Cardiac fibroblast (primary cell): ENCODE measurements around the gene ANXA8.
"Not testable (repeated sequence)": the region's sequence is repeated elsewhere in the genome, so short reads cannot be mapped to it uniquely, and the experiment has no call there.

ENCODE experiments used
- DNase-seq, 2 donors: peaks; one replicate each; pipeline versions ENCODE4 v3.0.0 to v3.0.0-alpha.2; 2010; ENCODE audit warnings: low read depth in 2 of 2
- H3K4me3 ChIP-seq, 2 donors: replicated peaks in 1 of 2; 1 replicate in 1 of 2; 2 replicates in 1 of 2; pipeline ENCODE4 v1.5.1; 2011; ENCODE audit warnings: low read depth in 2 of 2, low read length in 2 of 2, mild to moderate bottlenecking in 2 of 2, moderate library complexity in 1 of 2

ANXA8 gene, protein sequence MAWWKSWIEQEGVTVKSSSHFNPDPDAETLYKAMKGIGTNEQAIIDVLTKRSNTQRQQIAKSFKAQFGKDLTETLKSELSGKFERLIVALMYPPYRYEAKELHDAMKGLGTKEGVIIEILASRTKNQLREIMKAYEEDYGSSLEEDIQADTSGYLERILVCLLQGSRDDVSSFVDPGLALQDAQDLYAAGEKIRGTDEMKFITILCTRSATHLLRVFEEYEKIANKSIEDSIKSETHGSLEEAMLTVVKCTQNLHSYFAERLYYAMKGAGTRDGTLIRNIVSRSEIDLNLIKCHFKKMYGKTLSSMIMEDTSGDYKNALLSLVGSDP

DNA sequence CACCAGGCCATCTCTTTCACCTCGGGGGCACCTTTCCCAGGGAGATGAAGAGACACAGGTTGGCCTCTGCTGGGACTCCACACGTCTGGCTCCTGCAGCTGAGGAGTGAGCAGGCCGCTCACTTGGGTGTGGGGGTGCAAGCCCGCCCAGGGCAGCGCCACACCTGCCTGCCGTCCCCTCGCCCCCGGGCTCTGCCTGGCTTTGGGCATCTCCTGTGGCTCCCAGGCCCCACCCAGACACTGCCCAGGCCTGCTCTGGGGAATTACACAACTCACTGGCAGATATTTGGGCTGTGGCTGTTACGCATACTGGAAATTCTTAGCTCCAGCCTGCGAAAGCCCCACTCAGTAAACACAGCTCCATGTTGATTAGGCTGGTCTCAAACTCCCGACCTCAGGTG is at the start of gene ANXA8:
Gene ANXA8, minus strand, starts transcription at position 193 of the 400 bp plus-strand sequence. Its CDS starts 182 bp downstream, at position 11.
- H3K4me3 ChIP-seq, DNase-seq: not testable (repeated sequence)

DNA sequence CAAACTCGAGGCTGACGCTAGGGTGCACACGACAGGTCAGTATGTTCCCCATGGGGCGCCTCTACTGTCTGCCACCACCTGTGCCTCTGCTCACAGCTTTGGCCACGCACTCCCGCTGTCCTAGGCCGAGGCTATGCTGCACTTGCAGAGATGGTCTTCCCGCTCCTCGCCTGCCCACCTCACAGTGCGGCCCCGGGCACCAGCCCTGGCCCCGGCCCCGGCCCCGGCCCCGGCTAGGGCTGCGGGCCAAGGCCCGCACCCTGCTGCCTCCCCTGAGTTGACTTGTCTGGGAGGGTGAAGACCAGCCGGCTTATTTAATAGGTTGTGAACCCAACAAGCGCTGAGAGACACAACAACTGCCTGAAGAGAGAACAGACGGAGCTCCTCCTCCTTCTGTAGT is 39.6 kb upstream of the ANXA8 start, which contains the start of gene AGAP9:
Gene AGAP9, minus strand, starts transcription at position 164 of the 400 bp plus-strand sequence. Its CDS starts 112 bp downstream, at position 52.
- H3K4me3 ChIP-seq, DNase-seq: not testable (repeated sequence)

DNA sequence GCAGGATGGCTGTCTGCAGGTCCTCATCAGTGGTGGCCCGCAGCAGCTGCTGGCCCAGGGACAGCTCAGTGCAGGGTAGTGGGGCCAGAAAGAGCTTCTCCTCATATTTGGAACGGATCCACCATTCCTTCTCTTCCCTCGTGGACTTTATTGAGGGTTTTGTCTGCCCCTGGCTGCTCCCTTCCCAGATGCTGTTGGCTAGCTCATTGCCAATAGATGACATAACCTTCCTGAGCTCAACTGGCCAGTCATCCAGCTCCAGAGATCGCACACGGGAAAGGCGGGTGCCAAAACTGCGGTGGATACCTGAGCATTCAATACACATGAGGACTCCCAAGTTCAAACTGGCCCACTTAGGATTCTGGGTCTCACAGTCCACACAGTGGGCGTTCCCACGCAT is 18.4 kb upstream of the ANXA8 start:
- not testable (repeated sequence) for DNase-seq

DNA sequence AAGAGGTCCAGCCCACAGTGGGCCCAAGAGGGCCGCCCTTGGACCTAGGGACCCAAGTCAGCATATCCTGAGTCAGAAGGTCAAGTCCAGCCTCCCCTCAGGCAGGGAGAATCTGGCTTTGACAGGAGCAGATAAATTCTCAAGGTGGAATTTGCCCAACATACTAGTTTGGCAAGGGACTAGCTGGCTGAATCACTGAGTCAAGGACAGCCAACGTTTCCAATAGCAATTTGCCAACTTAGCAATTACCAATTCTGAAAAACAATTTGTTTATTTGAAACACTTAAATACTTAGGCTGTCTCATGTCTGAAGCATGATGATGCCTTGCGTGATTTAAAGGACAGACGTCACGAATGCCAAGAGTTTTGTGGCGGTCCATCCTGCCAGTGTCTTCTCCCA is 10.3 kb upstream of the ANXA8 start:
- H3K4me3 ChIP-seq, DNase-seq: not testable (repeated sequence)

More for the DNA sequence above, 18.4 kb upstream of the ANXA8 start:
- H3K4me3 ChIP-seq, result not testable (repeated sequence)

DNA sequence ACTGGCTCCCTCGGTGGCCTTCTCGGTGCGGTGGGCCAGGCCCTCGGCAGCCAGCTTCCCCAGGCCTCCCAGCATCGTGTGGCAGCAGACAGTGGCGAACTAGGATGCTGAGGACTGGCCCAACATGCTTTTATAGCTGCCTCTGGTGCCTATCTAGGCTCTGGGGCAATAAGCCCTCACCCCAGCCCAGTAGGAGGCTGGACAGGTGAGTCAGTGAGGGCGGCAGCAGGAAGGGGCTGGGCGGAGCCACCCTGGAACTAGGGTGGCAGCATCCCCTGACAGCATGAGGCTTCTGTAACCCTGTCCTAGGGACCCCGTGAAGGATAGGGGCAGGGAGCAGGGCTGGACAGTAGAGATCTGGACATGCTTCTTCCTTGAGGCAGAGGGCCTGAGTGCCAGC is 7.7 kb upstream of the ANXA8 start, which contains the start of gene FAM25G:
Gene FAM25G, minus strand, starts transcription at position 101 of the 400 bp plus-strand sequence. Its CDS starts 26 bp downstream, at position 75.
- H3K4me3 ChIP-seq, DNase-seq: not testable (repeated sequence)

DNA sequence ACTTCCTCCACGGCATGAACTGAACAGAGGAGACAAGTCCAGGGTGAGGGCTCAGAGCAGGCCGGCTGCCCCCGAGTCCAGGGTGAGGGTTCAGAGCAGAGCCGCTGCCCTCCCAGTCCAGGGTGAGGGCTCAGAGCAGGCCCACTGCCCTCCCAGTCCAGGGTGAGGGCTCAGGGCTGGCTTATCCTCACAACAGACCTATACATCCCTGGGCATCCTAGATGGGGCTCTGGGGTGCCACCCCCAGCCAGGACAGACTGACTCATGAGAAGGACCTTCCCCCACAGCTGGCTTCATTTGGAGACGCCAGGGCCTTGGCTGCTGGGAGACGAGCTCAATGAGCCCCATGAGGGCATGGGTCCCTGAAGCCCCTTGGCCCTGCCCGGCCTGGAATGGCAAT is 5.7 kb upstream of the ANXA8 start:
- not testable (repeated sequence) for DNase-seq

DNA sequence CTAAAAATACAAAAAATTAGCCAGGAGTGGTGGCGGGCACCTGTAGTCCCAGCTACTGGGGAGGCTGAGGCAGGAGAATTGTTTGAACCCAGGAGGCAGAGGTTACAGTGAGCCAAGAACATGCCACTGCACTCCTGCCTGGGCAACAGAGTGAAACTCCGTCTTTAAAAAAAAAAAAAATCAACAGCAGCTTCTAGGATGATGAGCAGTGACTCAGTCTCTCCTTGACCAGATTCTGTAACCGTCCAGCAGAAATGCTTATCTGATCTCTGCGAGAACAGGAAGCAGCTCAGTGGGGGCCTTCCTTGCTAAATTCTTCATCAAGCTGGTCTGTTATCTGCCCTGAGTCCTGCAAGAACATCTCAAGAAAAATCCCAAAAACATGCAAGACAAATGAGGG is 2.0 kb upstream of the ANXA8 start:
- not testable (repeated sequence) for H3K4me3 ChIP-seq
- peak; percentile 49 to 65 for DNase-seq

More for the DNA sequence above, 5.7 kb upstream of the ANXA8 start:
- H3K4me3 ChIP-seq, result not testable (repeated sequence)

DNA sequence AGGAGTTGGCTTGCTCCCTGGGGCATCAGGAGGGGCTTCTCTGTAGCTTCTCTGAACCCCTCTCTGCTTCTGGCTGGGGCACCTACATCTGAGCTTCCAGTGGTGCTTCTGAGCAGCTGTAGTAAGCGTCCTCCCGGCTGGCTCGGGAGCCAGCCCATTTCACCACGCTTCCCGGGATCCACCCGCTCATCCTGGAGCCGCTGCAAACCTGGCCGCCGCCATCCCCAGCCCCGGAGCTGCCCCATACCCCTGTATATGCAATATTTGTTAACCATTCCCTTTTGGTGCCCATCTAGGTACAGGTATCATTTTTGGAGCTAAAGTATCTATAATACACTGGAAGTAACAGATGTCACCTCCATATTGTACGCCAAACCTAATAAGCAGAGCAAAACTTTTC is 871 bp upstream of the ANXA8 start:
- DNase-seq, H3K4me3 ChIP-seq: not testable (repeated sequence)

DNA sequence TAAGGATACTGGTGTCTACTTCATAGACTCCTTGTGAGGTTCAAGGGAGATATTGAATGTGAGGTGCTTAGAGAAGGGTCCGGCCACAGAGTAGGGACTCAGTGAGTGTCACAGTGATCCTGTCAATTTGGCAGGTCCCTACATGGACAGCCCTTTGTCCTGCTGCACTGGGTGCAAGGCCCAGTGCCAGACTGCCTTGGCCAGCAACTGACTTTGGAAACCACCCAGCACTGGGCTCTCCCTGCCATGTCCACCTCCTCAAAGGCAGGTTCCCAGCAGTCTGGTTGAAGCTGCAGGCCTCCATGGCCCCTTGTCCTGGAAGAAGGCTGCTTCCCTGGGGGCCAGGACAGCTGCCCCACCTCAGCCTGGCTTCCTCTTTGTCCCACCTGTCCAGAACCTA is 1.5 kb downstream of the ANXA8 start:
- not testable (repeated sequence) for DNase-seq, H3K4me3 ChIP-seq

DNA sequence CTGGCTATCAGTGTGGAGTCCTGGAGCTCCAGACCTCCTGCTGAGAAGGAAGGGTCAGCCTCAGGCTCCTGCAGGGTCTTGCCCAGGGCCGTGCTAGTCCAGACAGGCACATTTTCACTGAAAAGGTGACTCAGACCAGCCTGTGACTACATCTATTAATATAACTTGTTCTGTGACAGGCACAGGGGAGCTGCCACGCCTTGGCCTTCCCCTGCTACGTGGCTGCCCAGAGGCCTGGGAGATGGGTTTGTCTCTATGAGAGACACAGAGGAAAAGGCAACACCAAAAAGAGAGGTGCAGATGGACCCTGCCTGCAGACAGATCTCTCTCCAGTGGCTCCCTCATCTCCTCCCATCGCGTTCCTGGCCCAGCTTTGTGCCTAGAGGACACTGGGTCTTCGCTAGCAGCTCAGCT is 2.1 kb downstream of the ANXA8 start:
- not testable (repeated sequence) for H3K4me3 ChIP-seq
- DNase-seq, result peak in 1 of 2 donors; percentile 2

DNA sequence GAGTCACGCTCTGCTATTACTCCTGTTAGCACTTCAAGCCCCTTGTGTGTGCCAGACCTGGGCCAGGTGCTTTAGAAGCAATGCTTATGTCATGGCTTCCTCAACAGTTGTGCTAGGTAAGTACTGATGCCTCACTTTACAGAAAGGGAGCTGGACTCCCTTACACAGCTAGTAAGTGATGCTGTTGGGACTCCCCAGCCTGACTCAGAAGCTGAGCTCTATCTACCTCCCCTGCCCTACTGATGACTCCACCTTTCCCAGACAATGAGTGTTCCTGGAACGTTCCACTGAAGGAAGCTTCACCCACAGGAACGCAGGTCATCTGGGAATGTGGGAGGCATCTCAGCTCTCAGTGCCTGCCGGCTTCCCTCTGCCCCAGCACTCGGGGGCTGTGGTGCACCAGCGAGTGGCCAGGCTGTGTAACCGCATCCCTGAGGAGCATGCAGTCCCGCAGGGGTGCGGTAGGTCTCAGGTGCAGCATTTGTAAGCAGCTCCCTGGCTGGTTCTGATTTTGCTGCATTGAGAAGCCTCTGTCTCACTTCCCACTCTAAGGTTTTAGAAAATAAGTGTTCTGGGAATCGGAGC is 2.6 kb downstream of the ANXA8 start:
- not testable (repeated sequence) for H3K4me3 ChIP-seq
- DNase-seq, result peak; percentile 7 to 55

DNA sequence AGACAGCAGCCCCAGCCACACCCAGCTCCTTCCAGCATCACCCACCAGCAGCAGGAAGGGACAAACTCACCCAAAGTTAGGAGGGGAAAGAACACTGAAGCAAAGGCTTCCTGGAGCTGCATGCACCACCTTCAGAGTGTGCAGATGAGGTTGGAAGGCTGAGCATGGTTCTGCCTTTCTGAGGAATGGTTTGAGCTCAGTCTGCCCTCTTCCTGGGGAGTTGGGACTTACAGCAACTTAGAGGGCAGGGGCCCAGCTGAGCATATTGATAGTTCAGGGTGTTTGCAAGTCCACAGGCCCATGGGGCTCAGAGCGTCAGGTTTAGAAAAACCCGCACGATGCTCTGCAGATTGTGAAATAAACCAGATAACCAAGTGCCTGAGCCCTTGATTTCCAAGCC is 3.8 kb downstream of the ANXA8 start:
- not testable (repeated sequence) for DNase-seq, H3K4me3 ChIP-seq

DNA sequence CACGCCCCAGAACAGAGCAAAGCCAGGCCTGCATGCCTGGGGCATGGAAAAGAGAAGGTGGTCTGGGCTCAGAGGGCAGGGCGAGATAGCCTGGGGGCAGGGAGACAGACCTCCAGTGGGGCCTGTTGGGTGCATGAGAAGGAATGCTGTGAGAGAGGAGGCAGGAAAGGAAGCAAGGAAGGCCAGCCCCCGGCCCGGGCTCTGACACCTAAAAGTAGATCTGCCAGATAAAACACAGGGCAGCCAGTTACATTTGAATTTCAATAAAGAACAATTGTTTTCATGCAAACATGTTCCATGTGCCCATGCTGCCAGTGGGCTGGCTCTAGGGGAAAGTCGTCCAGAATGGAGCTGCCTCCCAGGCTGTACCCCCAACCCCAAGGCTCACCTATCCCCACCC is 5.8 kb downstream of the ANXA8 start:
- not testable (repeated sequence) for H3K4me3 ChIP-seq, DNase-seq

DNA sequence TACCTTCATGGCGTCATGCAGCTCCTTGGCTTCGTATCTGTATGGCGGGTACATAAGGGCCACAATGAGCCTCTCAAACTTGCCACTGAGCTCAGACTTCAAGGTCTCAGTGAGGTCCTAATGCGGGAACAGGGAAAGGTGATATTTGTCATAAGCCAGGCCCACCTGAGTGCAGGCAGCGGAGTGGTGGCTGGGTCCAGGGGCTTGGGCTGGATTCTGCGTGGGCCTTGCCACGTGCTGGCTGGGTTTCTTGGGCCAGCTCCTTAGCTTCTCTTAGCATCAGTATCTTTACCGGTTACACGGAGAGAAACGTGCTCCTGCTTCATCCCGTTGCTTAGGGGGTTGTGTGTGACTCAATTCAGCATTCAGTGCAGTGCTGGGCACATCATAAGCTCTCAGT is 6.8 kb downstream of the ANXA8 start:
- not testable (repeated sequence) for DNase-seq

DNA sequence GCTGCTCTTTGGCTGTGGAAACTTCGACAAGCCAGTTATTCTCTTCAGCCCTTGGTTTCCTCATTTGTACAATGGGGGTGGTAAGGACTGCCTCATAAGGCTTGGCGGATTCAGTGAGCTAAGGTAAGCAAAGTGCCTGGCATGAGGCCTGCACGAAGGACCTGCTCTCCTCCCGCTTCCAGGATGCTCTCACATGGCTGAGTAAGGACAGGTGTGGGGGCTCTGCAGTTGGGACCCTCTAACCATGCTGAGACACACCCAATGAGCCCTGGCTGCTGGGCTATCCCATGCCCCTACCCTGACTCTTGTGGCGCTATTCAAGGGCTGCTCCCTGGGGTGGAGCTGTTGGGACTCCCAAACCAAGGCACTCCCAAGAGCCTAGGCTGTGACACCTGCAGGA is 8.8 kb downstream of the ANXA8 start:
- H3K4me3 ChIP-seq, DNase-seq: not testable (repeated sequence)

More for the DNA sequence above, 6.8 kb downstream of the ANXA8 start:
- not testable (repeated sequence) for H3K4me3 ChIP-seq

DNA sequence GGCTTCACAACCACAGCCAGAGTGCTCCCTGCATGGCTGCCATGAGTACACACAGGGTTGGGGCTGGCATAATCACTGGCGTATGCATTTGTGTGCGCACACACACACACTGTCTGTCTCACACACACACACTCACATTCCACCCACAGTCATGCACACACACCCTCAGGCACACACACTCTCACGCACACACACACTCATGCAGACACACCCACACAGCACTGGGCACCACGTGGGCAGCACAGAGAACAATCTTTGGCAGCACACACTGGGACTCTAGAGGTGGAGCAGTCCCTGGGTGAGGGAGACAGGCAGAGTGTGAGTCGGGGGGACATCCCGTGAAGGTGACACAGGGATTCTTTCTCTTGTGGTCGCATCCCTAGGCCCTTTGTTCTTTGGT is 10.4 kb downstream of the ANXA8 start:
- H3K4me3 ChIP-seq, DNase-seq: not testable (repeated sequence)

DNA sequence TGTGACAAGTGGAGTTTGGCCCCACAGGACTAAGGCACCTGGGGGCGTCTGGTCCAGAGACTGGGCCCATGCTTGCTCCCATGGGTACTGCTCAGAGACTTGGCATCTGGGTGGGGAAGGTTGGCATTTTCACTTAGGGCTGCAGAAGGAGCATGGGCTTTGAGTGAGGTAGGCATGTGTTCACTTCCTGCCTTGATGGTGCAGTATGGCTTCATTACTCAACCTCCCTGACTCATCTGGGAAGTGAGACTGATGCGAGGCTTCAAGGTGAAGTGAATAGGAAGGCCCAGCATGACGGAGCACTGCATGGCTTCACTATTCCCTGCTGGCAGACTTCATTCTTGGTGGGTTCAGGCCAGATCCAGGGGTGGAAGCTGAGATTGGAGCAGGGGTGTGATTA is 11.3 kb downstream of the ANXA8 start:
- not testable (repeated sequence) for DNase-seq, H3K4me3 ChIP-seq

DNA sequence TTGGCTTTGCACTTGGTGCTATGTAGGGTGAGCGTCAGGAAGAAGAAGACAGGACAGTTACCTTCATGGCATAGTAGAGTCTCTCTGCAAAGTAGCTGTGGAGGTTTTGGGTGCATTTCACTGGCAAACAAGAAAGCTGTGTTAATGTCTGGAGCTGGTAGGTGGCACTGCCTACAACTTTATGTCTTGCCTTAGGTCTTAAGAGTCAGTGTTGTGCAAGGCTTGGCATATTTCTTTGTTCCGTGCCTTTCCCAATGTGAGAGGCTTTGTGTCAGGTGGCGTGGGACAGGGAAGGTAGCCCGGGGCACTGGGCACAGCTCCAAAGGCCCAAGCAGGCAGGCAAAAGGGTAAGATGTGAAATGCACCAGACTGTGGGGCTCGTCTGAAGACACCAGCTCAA is 11.8 kb downstream of the ANXA8 start:
- not testable (repeated sequence) for DNase-seq, H3K4me3 ChIP-seq
